SK-N-SH (cell line): ENCODE measurements around the gene CA10. TPM values are rescaled to one million over a fixed set of nuclear protein-coding genes. Genes with fewer than 3 reads are reported as not detected.

Experiments used
- CTCF ChIA-PET: fragments of 300-600, 350-600 bp; formaldehyde crosslinking; extraction: SDS; loops from one replicate; lab custom pipeline; 2021; lab: Yijun Ruan, JAX
- POLR2A ChIA-PET: fragments of 350-600 bp; sonication (Branson Sonifier 250); formaldehyde crosslinking; extraction: SDS; loops from one replicate; lab custom pipeline; 2020; ENCODE audit warnings: antibody characterized with exemption, inconsistent platforms; lab: Yijun Ruan, JAX
- DNase-seq: peaks from one replicate; pipeline ENCODE4 v3.0.0; 2012
- H2AFZ ChIP-seq: fragments of 200-600 bp; sonication (generic); 2 replicates; pipeline ENCODE4 v1.8.1; 2016; ENCODE audit warnings: antibody characterized with exemption, mild to moderate bottlenecking, low read depth
- H3F3A ChIP-seq: fragments of 200-600 bp; sonication (generic); replicated peaks from 2 replicates; pipeline ENCODE3; 2016; ENCODE audit warnings: antibody characterized with exemption, mild to moderate bottlenecking; ENCODE audit not compliant: insufficient read depth
- H3K27ac ChIP-seq, 2 experiments: fragments of 200-500 bp in 1 of 2; fragments of 200-600 bp in 1 of 2; sonication (Bioruptor generic) in 1 of 2; sonication (generic), shearing (Covaris generic) in 1 of 2; 2 replicates each; pipeline versions ENCODE4 v1.5.1 to v1.6.1; 2014 to 2016; ENCODE audit warnings: low read depth in 2 of 2, inconsistent platforms in 1 of 2, low read length in 1 of 2, mild to moderate bottlenecking in 1 of 2, mixed read lengths in 1 of 2
- H3K27me3 ChIP-seq: fragments of 200-600 bp; sonication (generic), shearing (Covaris generic); 2 replicates; pipeline ENCODE4 v1.6.1; 2016; ENCODE audit warnings: mixed run types; ENCODE audit not compliant: insufficient read depth
- H3K36me3 ChIP-seq, 2 experiments: fragments of 200-500 bp in 1 of 2; fragments of 200-600 bp in 1 of 2; sonication (Bioruptor generic) in 1 of 2; sonication (generic) in 1 of 2; replicated peaks in 1 of 2; 2 replicates each; pipeline versions ENCODE3 to v1.5.1; 2014 to 2016; ENCODE audit warnings: low read length in 1 of 2, mild to moderate bottlenecking in 1 of 2; ENCODE audit not compliant: insufficient read depth in 2 of 2, control insufficient read depth in 1 of 2
- H3K4me1 ChIP-seq, 2 experiments: fragments of 200-500 bp in 1 of 2; fragments of 200-600 bp in 1 of 2; sonication (Bioruptor generic) in 1 of 2; sonication (generic), shearing (Covaris generic) in 1 of 2; 2 replicates each; pipeline versions ENCODE4 v1.5.1 to v1.6.1; 2014 to 2016; ENCODE audit warnings: low read depth in 1 of 2, low read length in 1 of 2, mixed run types in 1 of 2; ENCODE audit not compliant: insufficient read depth in 2 of 2, control insufficient read depth in 1 of 2
- H3K4me2 ChIP-seq: fragments of 200-600 bp; sonication (generic), shearing (Covaris generic); 2 replicates; pipeline ENCODE4 v1.6.1; 2017; ENCODE audit warnings: mixed run types
- H3K4me3 ChIP-seq, 2 experiments: fragments of 200-500 bp in 1 of 2; fragments of 200-600 bp in 1 of 2; sonication (Bioruptor generic) in 1 of 2; sonication (generic), shearing (Covaris generic) in 1 of 2; 2 replicates each; pipeline versions ENCODE4 v1.5.1 to v1.8.1; 2014 to 2016; ENCODE audit warnings: low read depth in 2 of 2, inconsistent platforms in 1 of 2, low read length in 1 of 2, mild to moderate bottlenecking in 1 of 2, mixed read lengths in 1 of 2, moderate library complexity in 1 of 2
- H3K79me2 ChIP-seq: fragments of 200-600 bp; sonication (generic); 2 replicates; pipeline ENCODE4 v1.8.1; 2017; ENCODE audit warnings: mild to moderate bottlenecking; ENCODE audit not compliant: insufficient read depth
- H3K9ac ChIP-seq: fragments of 200-600 bp; sonication (generic); 2 replicates; pipeline ENCODE4 v1.6.1; 2017; ENCODE audit warnings: mixed run types
- H3K9me2 ChIP-seq: fragments of 200-600 bp; sonication (generic); 2 replicates; pipeline ENCODE4 v1.6.1; 2017; ENCODE audit warnings: mixed run types
- H3K9me3 ChIP-seq: fragments of 200-600 bp; sonication (generic); 2 replicates; pipeline ENCODE4 v1.6.1; 2017; ENCODE audit warnings: mixed run types, mild to moderate bottlenecking, moderate library complexity
- H4K20me1 ChIP-seq: fragments of 200-600 bp; sonication (generic); 2 replicates; pipeline ENCODE4 v1.6.1; 2017; ENCODE audit warnings: mild to moderate bottlenecking, mixed run types; ENCODE audit not compliant: insufficient read depth
- CTCF ChIP-seq: fragments of 200-600 bp; sonication (generic); IDR thresholded peaks from 2 replicates; pipeline ENCODE4 v1.6.1; 2017; ENCODE audit warnings: antibody characterized with exemption, mild to moderate bottlenecking, moderate library complexity
- ELF1 ChIP-seq: IDR thresholded peaks from 2 replicates; pipeline ENCODE4 v1.4.0; 2012
- EP300 ChIP-seq, 2 experiments: IDR thresholded peaks; 2 replicates each; pipeline versions ENCODE4 v1.4.0 to v1.6.1; 2012; ENCODE audit warnings: borderline replicate concordance in 1 of 2, low read depth in 1 of 2, low read length in 1 of 2
- MEF2A ChIP-seq: IDR thresholded peaks from 2 replicates; pipeline ENCODE4 v1.4.0; 2012; ENCODE audit warnings: low read depth, borderline replicate concordance
- MXI1 ChIP-seq: IDR thresholded peaks from 2 replicates; pipeline ENCODE4 v1.6.1; 2012; ENCODE audit warnings: mild to moderate bottlenecking, low read depth, low read length, improper control_type of control experiment
- POLR2AphosphoS5 ChIP-seq: IDR thresholded peaks from 2 replicates; pipeline ENCODE4 v1.6.1; 2012; ENCODE audit warnings: low read depth, low read length
- RAD21 ChIP-seq: IDR thresholded peaks from 2 replicates; pipeline ENCODE4 v1.6.1; 2012; ENCODE audit warnings: mild to moderate bottlenecking, low read length
- RCOR1 ChIP-seq: fragments of 150-350 bp; IDR thresholded peaks from 2 replicates; pipeline ENCODE4 v1.6.1; 2017; ENCODE audit warnings: antibody characterized with exemption, low read length
- RXRA ChIP-seq: IDR thresholded peaks from 2 replicates; pipeline ENCODE4 v1.4.0; 2012; ENCODE audit warnings: low read depth, mild to moderate bottlenecking, borderline replicate concordance
- SIN3A ChIP-seq: IDR thresholded peaks from 2 replicates; pipeline ENCODE4 v1.6.1; 2012; ENCODE audit warnings: low read depth, mild to moderate bottlenecking, low read length, moderate library complexity, borderline replicate concordance
- TAF1 ChIP-seq: IDR thresholded peaks from 2 replicates; pipeline ENCODE4 v1.6.1; 2012; ENCODE audit warnings: low read depth, mild to moderate bottlenecking, low read length, moderate library complexity, borderline replicate concordance
- TEAD4 ChIP-seq: IDR thresholded peaks from 2 replicates; pipeline ENCODE4 v1.4.0; 2012; ENCODE audit warnings: mild to moderate bottlenecking, borderline replicate concordance; ENCODE audit not compliant: insufficient read depth
- USF2 ChIP-seq: fragments of 150-350 bp; IDR thresholded peaks from 2 replicates; pipeline ENCODE4 v1.6.1; 2017; ENCODE audit warnings: antibody characterized with exemption, low read length, low read depth, borderline replicate concordance
- YY1 ChIP-seq: IDR thresholded peaks from 2 replicates; pipeline ENCODE4 v1.4.0; 2012; ENCODE audit warnings: low read depth, mild to moderate bottlenecking
- WGBS: methylation state at CpG from one replicate; pipeline ENCODE4 v1.1.6; 2017; ENCODE audit warnings: low lambda C conversion rate; 5-methylcytosine and 5-hydroxymethylcytosine counted together
- polyA plus RNA-seq, 3 experiments: library from polyadenylated mRNA; depleted of rRNA; stranded (reverse); fragments of >200 nt; gene quantifications; 2 replicates each; pipeline ENCODE4 v1.2.3, GENCODE V29; 2012
- TF ChIP-seq, protein P1 (sequence below): IDR thresholded peaks from 2 replicates; pipeline ENCODE4 v1.6.1; 2012; ENCODE audit warnings: mild to moderate bottlenecking, low read depth, low read length, moderate library complexity

The CA10 gene
- polyA plus RNA-seq, 1 of the 3 experiments (the other 2 are of a cell fraction), result not detected

DNA sequence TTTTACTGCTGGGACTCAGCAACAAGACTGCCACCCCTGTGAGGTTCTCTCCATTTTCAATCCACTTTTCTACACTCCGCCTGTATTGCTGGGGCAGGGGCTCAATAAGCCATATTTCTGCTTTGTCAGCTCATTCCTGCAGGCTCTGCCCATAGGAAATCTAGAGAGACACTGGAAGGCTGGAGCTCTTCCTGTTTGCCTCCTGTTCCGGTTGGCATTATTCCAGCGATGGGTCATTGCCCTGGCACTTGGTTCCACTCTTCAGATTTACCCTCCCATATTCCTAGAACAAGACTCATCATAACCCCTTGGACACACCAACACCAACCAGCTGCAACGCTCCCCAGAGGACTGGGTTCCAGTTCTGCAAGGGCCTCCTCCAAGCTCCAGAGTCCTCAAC, 210.4 kb downstream of the CA10 start:
- H3K27ac ChIP-seq, result no peak overlapping the region
- ChIA-PET CTCF (interaction anchor here (0.7 to 1.7 kb wide), 5 partner anchors 10 to 159 kb away, joined by 3 to 6 read pairs (median 3); no protein-coding TSS in a partner anchor), POLR2A (no interaction called here)
- H3K79me2 ChIP-seq, result no peaks in the 10 kb centered on the region
- H3K27me3 ChIP-seq, result no peaks in the 10 kb centered on the region
- H3F3A ChIP-seq, result no peaks in the 10 kb centered on the region
- no peaks in the 10 kb centered on the region for H3K36me3 ChIP-seq
- no peaks in the 10 kb centered on the region for H3K9me2 ChIP-seq
- H3K4me3 ChIP-seq, result no peak overlapping the region
- TF ChIP-seq, protein P1, sequence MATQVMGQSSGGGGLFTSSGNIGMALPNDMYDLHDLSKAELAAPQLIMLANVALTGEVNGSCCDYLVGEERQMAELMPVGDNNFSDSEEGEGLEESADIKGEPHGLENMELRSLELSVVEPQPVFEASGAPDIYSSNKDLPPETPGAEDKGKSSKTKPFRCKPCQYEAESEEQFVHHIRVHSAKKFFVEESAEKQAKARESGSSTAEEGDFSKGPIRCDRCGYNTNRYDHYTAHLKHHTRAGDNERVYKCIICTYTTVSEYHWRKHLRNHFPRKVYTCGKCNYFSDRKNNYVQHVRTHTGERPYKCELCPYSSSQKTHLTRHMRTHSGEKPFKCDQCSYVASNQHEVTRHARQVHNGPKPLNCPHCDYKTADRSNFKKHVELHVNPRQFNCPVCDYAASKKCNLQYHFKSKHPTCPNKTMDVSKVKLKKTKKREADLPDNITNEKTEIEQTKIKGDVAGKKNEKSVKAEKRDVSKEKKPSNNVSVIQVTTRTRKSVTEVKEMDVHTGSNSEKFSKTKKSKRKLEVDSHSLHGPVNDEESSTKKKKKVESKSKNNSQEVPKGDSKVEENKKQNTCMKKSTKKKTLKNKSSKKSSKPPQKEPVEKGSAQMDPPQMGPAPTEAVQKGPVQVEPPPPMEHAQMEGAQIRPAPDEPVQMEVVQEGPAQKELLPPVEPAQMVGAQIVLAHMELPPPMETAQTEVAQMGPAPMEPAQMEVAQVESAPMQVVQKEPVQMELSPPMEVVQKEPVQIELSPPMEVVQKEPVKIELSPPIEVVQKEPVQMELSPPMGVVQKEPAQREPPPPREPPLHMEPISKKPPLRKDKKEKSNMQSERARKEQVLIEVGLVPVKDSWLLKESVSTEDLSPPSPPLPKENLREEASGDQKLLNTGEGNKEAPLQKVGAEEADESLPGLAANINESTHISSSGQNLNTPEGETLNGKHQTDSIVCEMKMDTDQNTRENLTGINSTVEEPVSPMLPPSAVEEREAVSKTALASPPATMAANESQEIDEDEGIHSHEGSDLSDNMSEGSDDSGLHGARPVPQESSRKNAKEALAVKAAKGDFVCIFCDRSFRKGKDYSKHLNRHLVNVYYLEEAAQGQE, result no peak
- TF ChIP-seq MXI1, result no peak
- no peak for TF ChIP-seq USF2
- TF ChIP-seq RAD21, result no peak
- no peak for TF ChIP-seq MEF2A
- no peak for DNase-seq
- H4K20me1 ChIP-seq, result no peaks in the 10 kb centered on the region
- H2AFZ ChIP-seq, result 0 out of 2 replicates have a peak overlapping the region, but pooled peaks have one; percentile 3
- 27% methylated on average over 4 of the region's 4 CpGs for WGBS
- no peaks in the 10 kb centered on the region; a peak in 1 of 4 replicates for H3K4me1 ChIP-seq
- H3K4me2 ChIP-seq, result no peak overlapping the region
- no peaks in the 10 kb centered on the region for H3K9me3 ChIP-seq
- H3K9ac ChIP-seq, result no peak overlapping the region

GRCh38 chr17:51947160-51947735, 211.3 kb downstream of the CA10 start:
- H3K27ac ChIP-seq, result no peak overlapping the region
- H3K79me2 ChIP-seq, result no peaks in the 10 kb centered on the region
- no peak overlapping the region for H3K9ac ChIP-seq
- H3K9me3 ChIP-seq, result no peaks in the 10 kb centered on the region
- H3K36me3 ChIP-seq, result no peaks in the 10 kb centered on the region
- no peaks in the 10 kb centered on the region for H3K9me2 ChIP-seq
- no peaks in the 10 kb centered on the region for H3F3A ChIP-seq
- CTCF ChIA-PET, result interaction anchor here (0.8 to 1.7 kb wide), 2 partner anchors 77 to 86 kb away, joined by 3 to 6 read pairs; no protein-coding TSS in a partner anchor
- H4K20me1 ChIP-seq, result no peaks in the 10 kb centered on the region
- no peaks in the 10 kb centered on the region for H3K27me3 ChIP-seq
- H3K4me2 ChIP-seq, result no peak overlapping the region
- no peak for DNase-seq
- no peak overlapping the region for H3K4me3 ChIP-seq
- WGBS, result 25% methylated on average over 3 of the region's 3 CpGs
- no peak overlapping the region for H2AFZ ChIP-seq
- no peaks in the 10 kb centered on the region; a peak in 1 of 4 replicates for H3K4me1 ChIP-seq
- POLR2A ChIA-PET, result no interaction called here
- no peak for TF ChIP-seq YY1
- no peak for TF ChIP-seq TEAD4
- TF ChIP-seq, protein P1, result no peak
- TF ChIP-seq CTCF, result no peak
- no peak for TF ChIP-seq SIN3A
- no peak for TF ChIP-seq POLR2AphosphoS5
- TF ChIP-seq TAF1, result no peak
- TF ChIP-seq RXRA, result no peak
- TF ChIP-seq RCOR1, result no peak
- no peak for TF ChIP-seq MXI1
- TF ChIP-seq ELF1, result no peak
- no peak for TF ChIP-seq EP300 (IDR thresholded peaks at IDR 0.05; ENCODE audit: borderline replicate concordance in 1 of 2, low read depth in 1 of 2, low read length in 1 of 2)
